NCI-H2196 (cell line): Measurements from ENCODE around the gene SV2C.
"Not testable (repeated sequence)": the region's sequence is repeated elsewhere in the genome, so short reads cannot be mapped to it uniquely, and the experiment has no call there.

Experiments
- DNase-seq: peaks from one replicate; lab custom pipeline; 2025; ENCODE audit not compliant: unreplicated experiment; lab: John Stamatoyannopoulos, UW

SV2C gene

GRCh38 chr5:76199336-76200318, 116.4 kb downstream of the SV2C start:
- DNase-seq: no peak

- no peak for DNase-seq
Observed at GRCh38 chr5:76202182-76202581, 119.0 kb downstream of the SV2C start.

- no peak for DNase-seq
Observed at GRCh38 chr5:76204191-76204590, 121.0 kb downstream of the SV2C start.

- no peak for DNase-seq
Observed at GRCh38 chr5:76204713-76205112, 121.5 kb downstream of the SV2C start.

- DNase-seq: no peak
Observed at GRCh38 chr5:76207120-76207519, 123.9 kb downstream of the SV2C start.

- no peak for DNase-seq
Observed at GRCh38 chr5:76209297-76209696, 126.1 kb downstream of the SV2C start.

- DNase-seq: no peak
Observed at GRCh38 chr5:76210946-76211345, 127.8 kb downstream of the SV2C start.

GRCh38 chr5:76213858-76214257, 130.7 kb downstream of the SV2C start:
- DNase-seq: no peak

GRCh38 chr5:76216748-76217147, 133.6 kb downstream of the SV2C start:
- no peak for DNase-seq

- no peak for DNase-seq
Observed at GRCh38 chr5:76219636-76220035, 136.5 kb downstream of the SV2C start.

GRCh38 chr5:76221311-76221710, 138.1 kb downstream of the SV2C start:
- no peak for DNase-seq

GRCh38 chr5:76222318-76222717, 139.1 kb downstream of the SV2C start:
- DNase-seq: no peak

- no peak for DNase-seq
Observed at GRCh38 chr5:76223696-76224095, 140.5 kb downstream of the SV2C start.

- DNase-seq: no peak
Observed at GRCh38 chr5:76224898-76225297, 141.7 kb downstream of the SV2C start.

- DNase-seq: no peak
Observed at GRCh38 chr5:76225336-76225735, 142.2 kb downstream of the SV2C start.

GRCh38 chr5:76229900-76230299, 146.7 kb downstream of the SV2C start:
- no peak for DNase-seq

- DNase-seq: no peak
Observed at GRCh38 chr5:76230711-76231285, 147.6 kb downstream of the SV2C start.

- no peak for DNase-seq
Observed at GRCh38 chr5:76234665-76235064, 151.5 kb downstream of the SV2C start.

- no peak for DNase-seq
Observed at GRCh38 chr5:76236684-76237083, 153.5 kb downstream of the SV2C start.

GRCh38 chr5:76240336-76240735, 157.2 kb downstream of the SV2C start:
- no peak for DNase-seq

GRCh38 chr5:76242155-76242554, 159.0 kb downstream of the SV2C start:
- DNase-seq: not testable (repeated sequence)

- DNase-seq: no peak
Observed at GRCh38 chr5:76245590-76245989, 162.4 kb downstream of the SV2C start.
